ENCODE measurements around the gene FSIP1. TPM values are rescaled to one million over a fixed set of nuclear protein-coding genes. Genes with fewer than 3 reads are reported as not detected.

The FSIP1 gene
- total and polyA plus RNA-seq, 3 experiments from 2014 or later, result 0.38 to 1.3 (median 0.63) TPM

DNA sequence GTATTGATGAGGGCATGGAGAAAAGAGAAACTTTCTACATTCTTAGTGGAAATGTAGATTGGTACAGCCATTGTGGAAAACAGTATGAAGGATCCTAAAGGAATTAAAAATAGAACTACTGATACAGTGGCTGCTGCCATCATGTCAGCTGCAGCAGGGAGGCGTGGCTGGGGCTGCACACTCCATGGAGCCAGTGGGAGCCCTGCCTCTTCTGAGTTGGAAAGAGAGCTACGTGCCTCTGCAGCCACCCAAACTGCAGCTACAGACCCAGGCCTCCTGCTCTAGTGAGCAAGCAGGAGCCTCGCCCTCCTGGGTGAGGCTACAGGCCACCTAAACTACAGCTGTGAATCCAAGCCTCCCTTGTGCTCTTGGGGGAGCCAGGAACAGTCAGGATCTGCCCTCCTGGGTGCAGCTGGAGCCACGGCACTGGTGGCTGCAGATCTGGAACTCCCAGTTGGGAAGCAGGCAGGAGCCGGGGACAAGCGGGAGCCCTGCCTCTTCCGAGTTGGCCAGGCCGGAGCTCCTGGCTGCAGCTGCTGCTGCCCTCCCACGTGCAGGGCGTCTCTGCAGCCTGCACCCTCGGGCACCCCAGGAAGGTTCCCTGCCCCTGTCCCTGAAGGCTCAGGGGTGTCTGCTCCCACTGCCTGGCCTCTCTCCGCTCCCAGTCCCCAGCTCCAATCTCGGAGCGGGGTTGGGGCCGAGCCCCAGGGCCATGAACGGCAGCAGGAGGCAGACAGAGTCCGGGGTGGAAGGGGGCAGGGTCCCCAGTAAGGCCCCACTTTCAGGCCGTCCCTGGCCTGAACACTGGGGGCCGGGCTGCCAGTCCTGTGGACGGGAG is 137.3 kb downstream of the FSIP1 start:
- Histone ChIP-seq H3K4me1 (ENCODE audit: insufficient read depth, low read length) (peaks cover 6% of the 10 kb centered on the region), H3K4me3 (ENCODE audit: low read length) (no peak overlapping the region), H3K36me3 (ENCODE audit: insufficient read depth, low read length) (no peaks in the 10 kb centered on the region), H3K27ac (ENCODE audit: low read depth, low read length) (no peak overlapping the region), H3K27me3 (ENCODE audit: insufficient read depth, low read length, poor library complexity, severe bottlenecking) (no peaks in the 10 kb centered on the region), H3K9me3 (ENCODE audit: low read length) (no peaks in the 10 kb centered on the region)
- no peaks in the 10 kb centered on the region for H3K27me3 Mint-ChIP-seq
- H3K36me3 Mint-ChIP-seq, result peaks cover 0 to 5% (median 0%) of the 10 kb centered on the region in 3 donors
- H3K4me3 Mint-ChIP-seq, result no peak overlapping the region
- POLR2A ChIA-PET, result no interaction called here
- DNase-seq, result no peak
- CTCF ChIA-PET, result interaction anchor here (1.5 to 2.5 kb wide), 2 partner anchors 16 to 37 kb away, joined by 3 to 9 read pairs; no protein-coding TSS in a partner anchor
- no peaks in the 10 kb centered on the region for H3K9me3 Mint-ChIP-seq
- peaks cover 25 to 45% (median 32%) of the 10 kb centered on the region in 3 donors for H3K4me1 Mint-ChIP-seq
- H3K27ac Mint-ChIP-seq, result no peak overlapping the region

DNA sequence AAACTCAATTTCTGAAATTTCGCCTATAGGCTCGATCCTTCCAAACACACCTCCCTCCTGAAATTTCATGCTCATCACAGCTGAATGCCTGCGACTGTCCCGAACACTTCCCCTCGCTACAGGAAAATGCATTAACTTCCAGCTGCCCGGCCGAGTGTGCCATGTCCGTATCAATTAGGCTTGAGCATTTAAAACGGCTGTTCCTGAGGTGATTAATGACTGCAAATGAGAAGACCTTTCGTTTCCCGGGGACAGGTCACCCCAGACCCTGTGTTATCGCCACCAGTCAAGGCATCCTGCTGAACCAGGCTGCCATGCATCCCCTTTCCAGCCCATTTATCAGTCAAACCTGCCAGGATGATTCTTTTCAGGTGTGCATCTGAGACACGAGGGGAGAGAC is 138.5 kb downstream of the FSIP1 start:
- H3K4me1 ChIP-seq (ENCODE audit: insufficient read depth, low read length), result peaks cover 6% of the 10 kb centered on the region
- H3K27me3 Mint-ChIP-seq, result no peaks in the 10 kb centered on the region
- H3K4me1 Mint-ChIP-seq, result peaks cover 35 to 55% (median 41%) of the 10 kb centered on the region in 3 donors
- peak overlapping the region in 2 of 8 donors; percentile 38 to 40 for H3K27ac Mint-ChIP-seq
- CTCF ChIA-PET, result interaction anchor here (2.5 kb wide), 1 partner anchor 15 kb away, joined by 9 read pairs; no protein-coding TSS in a partner anchor
- peaks cover 0 to 5% (median 0%) of the 10 kb centered on the region in 3 donors for H3K36me3 Mint-ChIP-seq
- no peak overlapping the region for H3K4me3 Mint-ChIP-seq
- H3K9me3 ChIP-seq (ENCODE audit: low read length), result no peaks in the 10 kb centered on the region
- no peaks in the 10 kb centered on the region for H3K36me3 ChIP-seq (ENCODE audit: insufficient read depth, low read length)
- no peaks in the 10 kb centered on the region for H3K9me3 Mint-ChIP-seq
- H3K4me3 ChIP-seq (ENCODE audit: low read length), result no peak overlapping the region
- DNase-seq, result no peak
- no peaks in the 10 kb centered on the region for H3K27me3 ChIP-seq (ENCODE audit: insufficient read depth, low read length, poor library complexity, severe bottlenecking)
- POLR2A ChIA-PET, result no interaction called here
- H3K27ac ChIP-seq (ENCODE audit: low read depth, low read length), result no peak overlapping the region

DNA sequence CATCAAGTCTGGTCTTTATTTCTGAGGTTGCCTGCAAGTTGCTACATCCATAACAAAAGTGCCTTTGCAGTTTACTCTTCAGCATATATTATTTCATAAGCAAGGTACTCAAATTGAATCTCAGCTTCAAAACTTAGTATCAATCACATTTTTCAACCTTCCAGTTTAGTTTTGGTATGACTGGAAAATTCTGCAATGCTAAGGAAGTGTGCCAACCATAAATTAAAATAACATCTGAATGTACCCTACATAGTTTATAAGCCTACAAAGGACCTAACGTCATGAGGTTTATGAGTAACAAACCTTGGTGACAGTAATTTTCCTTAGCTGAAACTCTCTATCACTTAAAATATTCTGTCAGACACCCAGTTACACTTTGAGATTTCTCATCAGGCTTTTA is 138.9 kb downstream of the FSIP1 start:
- Mint-ChIP-seq H3K27me3 (no peaks in the 10 kb centered on the region), H3K4me1 (peaks cover 37 to 58% (median 42%) of the 10 kb centered on the region in 3 donors)
- CTCF ChIA-PET, result interaction anchor here (2.5 kb wide), 1 partner anchor 14 kb away, joined by 9 read pairs; no protein-coding TSS in a partner anchor

DNA sequence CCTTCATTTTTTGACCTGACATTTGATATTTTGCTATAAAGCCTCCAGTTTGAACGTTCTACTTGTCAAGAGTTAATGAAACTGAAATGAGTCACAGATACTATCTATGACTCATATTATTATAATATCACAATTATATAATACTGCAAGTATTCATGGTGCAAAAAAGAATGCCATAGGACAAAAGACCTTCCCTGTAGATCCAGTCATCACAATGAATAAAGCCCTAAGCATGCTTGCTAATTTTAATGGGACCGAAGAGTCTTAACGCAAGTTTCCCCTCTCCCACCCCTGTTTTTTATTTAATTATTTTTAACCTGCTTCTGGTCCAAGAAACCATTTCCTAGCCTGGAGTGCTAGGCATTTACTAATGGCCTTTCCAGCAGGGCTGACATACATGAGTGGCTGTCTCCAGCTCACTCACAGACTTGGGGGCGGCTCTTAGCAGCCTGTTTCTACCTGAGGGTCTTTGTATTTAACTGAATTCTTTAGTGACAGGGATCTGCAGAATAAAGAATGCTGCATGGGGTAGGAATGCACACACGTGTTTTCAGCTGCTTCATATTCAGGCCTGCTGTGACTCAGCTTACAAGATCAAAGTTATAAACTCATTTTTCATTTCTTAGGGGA is 140.5 kb downstream of the FSIP1 start:
- ChIA-PET POLR2A (interaction anchor here (1.1 to 1.8 kb wide), 3 partner anchors 13 to 18 kb away, joined by 4 to 7 read pairs (median 5); no protein-coding TSS in a partner anchor), CTCF (interaction anchor here (0.8 to 2.3 kb wide), 4 partner anchors 18 to 61 kb away, joined by 3 to 11 read pairs (median 5); partner anchors contain the start of gene THBS1)
- Mint-ChIP-seq H3K27ac (peak overlapping the region in 6 of 8 donors; percentile 29 to 86 (median 52)), H3K36me3 (peaks cover 0 to 9% (median 0%) of the 10 kb centered on the region in 3 donors), H3K27me3 (no peaks in the 10 kb centered on the region), H3K4me1 (peaks cover 37 to 64% (median 43%) of the 10 kb centered on the region in 3 donors), H3K9me3 (peaks cover 0 to 2% (median 0%) of the 10 kb centered on the region in 5 donors), H3K4me3 (peak overlapping the region in 1 of 7 donors; percentile 7)
- Histone ChIP-seq H3K27ac (ENCODE audit: low read depth, low read length) (no peak overlapping the region), H3K9me3 (ENCODE audit: low read length) (no peaks in the 10 kb centered on the region), H3K27me3 (ENCODE audit: insufficient read depth, low read length, poor library complexity, severe bottlenecking) (no peaks in the 10 kb centered on the region), H3K4me3 (ENCODE audit: low read length) (no peak overlapping the region), H3K36me3 (ENCODE audit: insufficient read depth, low read length) (no peaks in the 10 kb centered on the region), H3K4me1 (ENCODE audit: insufficient read depth, low read length) (peaks cover 6% of the 10 kb centered on the region)
- no peak for DNase-seq

More for the DNA sequence above, 138.9 kb downstream of the FSIP1 start:
- no peaks in the 10 kb centered on the region for H3K9me3 Mint-ChIP-seq
- H3K27me3 ChIP-seq (ENCODE audit: insufficient read depth, low read length, poor library complexity, severe bottlenecking), result no peaks in the 10 kb centered on the region
- H3K36me3 Mint-ChIP-seq, result peaks cover 0 to 5% (median 0%) of the 10 kb centered on the region in 3 donors
- peak overlapping the region in 2 of 8 donors; percentile 29 to 30 for H3K27ac Mint-ChIP-seq
- no peak overlapping the region for H3K27ac ChIP-seq (ENCODE audit: low read depth, low read length)
- POLR2A ChIA-PET, result no interaction called here
- H3K36me3 ChIP-seq (ENCODE audit: insufficient read depth, low read length), result no peaks in the 10 kb centered on the region
- no peak overlapping the region for H3K4me3 ChIP-seq (ENCODE audit: low read length)
- H3K4me3 Mint-ChIP-seq, result no peak overlapping the region
- H3K4me1 ChIP-seq (ENCODE audit: insufficient read depth, low read length), result peaks cover 6% of the 10 kb centered on the region
- no peak for DNase-seq
- no peaks in the 10 kb centered on the region for H3K9me3 ChIP-seq (ENCODE audit: low read length)

DNA sequence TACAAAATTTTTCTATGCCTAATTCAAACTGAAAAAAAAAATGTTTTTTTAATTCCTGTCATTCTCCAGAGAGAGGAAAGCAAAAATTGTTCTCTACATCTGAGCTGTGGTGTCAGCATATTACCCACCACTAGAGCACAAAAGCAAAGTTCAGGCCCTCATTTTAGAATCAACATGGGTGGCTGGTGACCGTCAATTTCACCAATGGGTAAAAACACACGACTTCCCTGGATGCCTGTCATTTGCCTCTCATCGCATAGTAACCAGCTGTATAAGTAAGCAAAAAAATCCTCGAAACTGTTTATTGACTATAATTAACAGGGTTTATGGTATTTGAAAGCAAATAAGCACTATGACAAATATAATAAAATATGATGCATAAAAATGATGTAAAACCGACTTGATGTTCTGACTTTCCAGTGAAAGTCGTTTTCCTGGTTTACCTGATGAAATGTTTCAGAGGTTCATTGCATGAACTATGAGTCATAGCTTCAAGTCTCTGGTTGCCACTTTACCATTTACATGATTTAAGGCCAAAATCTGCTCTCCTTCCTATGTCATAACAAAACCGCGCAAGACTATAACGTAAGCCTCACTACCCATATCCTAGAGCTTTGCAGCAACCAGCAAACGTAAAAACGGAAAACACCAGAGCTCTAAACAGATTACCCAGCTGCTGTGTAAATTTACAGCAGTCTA is 141.3 kb downstream of the FSIP1 start:
- Mint-ChIP-seq H3K4me3 (peak overlapping the region in 5 of 7 donors; percentile 1 to 52 (median 20)), H3K27ac (peak overlapping the region in 7 of 8 donors; percentile 34 to 92 (median 72)), H3K36me3 (peaks cover 0 to 4% (median 0%) of the 10 kb centered on the region in 3 donors), H3K4me1 (peaks cover 37 to 60% (median 39%) of the 10 kb centered on the region in 3 donors), H3K9me3 (peaks cover 0 to 2% (median 0%) of the 10 kb centered on the region in 5 donors), H3K27me3 (no peaks in the 10 kb centered on the region)
- H3K27me3 ChIP-seq (ENCODE audit: insufficient read depth, low read length, poor library complexity, severe bottlenecking), result no peaks in the 10 kb centered on the region
- POLR2A ChIA-PET, result interaction anchor here (1.1 to 1.8 kb wide), 3 partner anchors 13 to 17 kb away, joined by 4 to 7 read pairs (median 5); no protein-coding TSS in a partner anchor
- CTCF ChIA-PET, result interaction anchor here (0.8 to 2.3 kb wide), 9 partner anchors 10 to 60 kb away, joined by 3 to 11 read pairs (median 4); partner anchors contain the start of gene THBS1
- no peak overlapping the region for H3K4me3 ChIP-seq (ENCODE audit: low read length)
- DNase-seq, result peak in 2 of 5 donors; percentile 51 to 54
- H3K4me1 ChIP-seq (ENCODE audit: insufficient read depth, low read length), result peaks cover 6% of the 10 kb centered on the region
- no peaks in the 10 kb centered on the region for H3K9me3 ChIP-seq (ENCODE audit: low read length)
- no peak overlapping the region for H3K27ac ChIP-seq (ENCODE audit: low read depth, low read length)
- no peaks in the 10 kb centered on the region for H3K36me3 ChIP-seq (ENCODE audit: insufficient read depth, low read length)

DNA sequence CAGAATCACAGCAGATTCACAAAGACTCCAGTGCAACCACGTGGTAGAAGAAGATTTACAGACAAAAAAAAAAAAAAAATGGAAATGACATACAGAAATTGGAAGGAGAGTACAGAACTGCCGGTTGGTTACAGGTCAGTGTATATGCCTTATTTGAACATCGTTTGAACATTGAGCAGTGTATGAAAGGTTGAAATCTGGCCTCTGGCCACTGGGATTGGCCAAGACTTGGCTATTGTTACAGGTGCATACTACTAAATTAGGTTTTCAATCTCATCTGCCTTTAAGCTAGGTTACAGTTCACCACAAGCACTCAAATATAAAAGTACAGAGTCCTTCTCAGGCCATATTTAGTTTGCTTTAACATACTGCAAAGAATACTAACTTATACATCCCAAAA is 142.0 kb downstream of the FSIP1 start:
- Histone ChIP-seq H3K4me3 (ENCODE audit: low read length) (no peak overlapping the region), H3K27me3 (ENCODE audit: insufficient read depth, low read length, poor library complexity, severe bottlenecking) (no peaks in the 10 kb centered on the region), H3K9me3 (ENCODE audit: low read length) (no peaks in the 10 kb centered on the region), H3K27ac (ENCODE audit: low read depth, low read length) (no peak overlapping the region), H3K4me1 (ENCODE audit: insufficient read depth, low read length) (peaks cover 6% of the 10 kb centered on the region), H3K36me3 (ENCODE audit: insufficient read depth, low read length) (no peaks in the 10 kb centered on the region)
- CTCF ChIA-PET, result interaction anchor here (0.8 to 2.3 kb wide), 8 partner anchors 9 to 60 kb away, joined by 3 to 11 read pairs (median 4); partner anchors contain the start of gene THBS1
- Mint-ChIP-seq H3K4me1 (peaks cover 37 to 60% (median 38%) of the 10 kb centered on the region in 3 donors), H3K27me3 (no peaks in the 10 kb centered on the region), H3K36me3 (peaks cover 0 to 9% (median 0%) of the 10 kb centered on the region in 3 donors), H3K27ac (peak overlapping the region in 4 of 8 donors; percentile 47 to 86 (median 75)), H3K4me3 (peak overlapping the region in 3 of 7 donors; percentile 13 to 32 (median 20)), H3K9me3 (peaks cover 0 to 2% (median 0%) of the 10 kb centered on the region in 5 donors)
- POLR2A ChIA-PET, result no interaction called here
- no peak for DNase-seq

DNA sequence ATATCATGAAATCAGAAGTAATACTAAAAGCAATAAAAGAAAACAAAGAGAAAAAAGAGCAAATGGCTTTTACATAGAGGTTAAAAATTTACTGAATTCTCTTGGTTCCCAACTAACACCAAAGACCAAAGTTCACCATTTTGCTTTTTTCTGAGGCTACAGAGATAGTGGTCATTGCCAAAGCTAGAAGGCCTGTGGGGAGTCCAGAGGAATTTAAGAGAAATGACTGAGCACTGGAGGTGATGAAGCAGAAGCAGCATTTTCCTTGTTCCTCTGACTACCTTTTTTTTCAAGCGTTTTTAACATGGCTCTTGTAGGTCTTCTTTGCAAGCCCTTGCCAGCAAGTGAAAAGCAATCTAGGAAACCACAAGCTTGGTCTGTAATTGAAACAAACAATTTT is 143.6 kb downstream of the FSIP1 start:
- H3K4me3 Mint-ChIP-seq, result no peak overlapping the region
- H3K36me3 Mint-ChIP-seq, result peaks cover 0 to 15% (median 1%) of the 10 kb centered on the region in 3 donors
- Histone ChIP-seq H3K9me3 (ENCODE audit: low read length) (no peaks in the 10 kb centered on the region), H3K4me3 (ENCODE audit: low read length) (no peak overlapping the region), H3K27me3 (ENCODE audit: insufficient read depth, low read length, poor library complexity, severe bottlenecking) (no peaks in the 10 kb centered on the region), H3K36me3 (ENCODE audit: insufficient read depth, low read length) (no peaks in the 10 kb centered on the region), H3K4me1 (ENCODE audit: insufficient read depth, low read length) (peaks cover 6% of the 10 kb centered on the region), H3K27ac (ENCODE audit: low read depth, low read length) (no peak overlapping the region)
- DNase-seq, result no peak
- H3K9me3 Mint-ChIP-seq, result peaks cover 0 to 2% (median 0%) of the 10 kb centered on the region in 5 donors
- ChIA-PET POLR2A (interaction anchor here (0.6 to 1.0 kb wide), 3 partner anchors 10 to 53 kb away, joined by 3 to 4 read pairs (median 4); no protein-coding TSS in a partner anchor), CTCF (no interaction called here)
- peak overlapping the region in 1 of 8 donors; percentile 38 for H3K27ac Mint-ChIP-seq
- no peaks in the 10 kb centered on the region for H3K27me3 Mint-ChIP-seq
- peaks cover 34 to 56% (median 37%) of the 10 kb centered on the region in 3 donors for H3K4me1 Mint-ChIP-seq

All from CD8-positive, alpha-beta memory T cell (primary cell).